ENCODE results near the gene FGF7.

GRCh38 chr15:49380912-49381311, 42.1 kb upstream of the FGF7 start:
- TF ChIP-seq CTCF (IDR thresholded peaks at IDR 0.05): no peak
- no peak for TF ChIP-seq ZFX (IDR thresholded peaks at IDR 0.05; ENCODE audit: borderline replicate concordance)

Measured in 22Rv1 (cell line).